Activated CD4-positive, alpha-beta T cell treated with anti-CD3 and anti-CD28 coated beads for 1 hour (primary cell): ENCODE results near the gene RPS8.
"Not testable (repeated sequence)": the region's sequence is repeated elsewhere in the genome, so short reads cannot be mapped to it uniquely, and the experiment has no call there.

Experiments used
- DNase-seq: peaks from one replicate; pipeline ENCODE4 v3.0.0-alpha.2; 2020

RPS8 gene

DNA sequence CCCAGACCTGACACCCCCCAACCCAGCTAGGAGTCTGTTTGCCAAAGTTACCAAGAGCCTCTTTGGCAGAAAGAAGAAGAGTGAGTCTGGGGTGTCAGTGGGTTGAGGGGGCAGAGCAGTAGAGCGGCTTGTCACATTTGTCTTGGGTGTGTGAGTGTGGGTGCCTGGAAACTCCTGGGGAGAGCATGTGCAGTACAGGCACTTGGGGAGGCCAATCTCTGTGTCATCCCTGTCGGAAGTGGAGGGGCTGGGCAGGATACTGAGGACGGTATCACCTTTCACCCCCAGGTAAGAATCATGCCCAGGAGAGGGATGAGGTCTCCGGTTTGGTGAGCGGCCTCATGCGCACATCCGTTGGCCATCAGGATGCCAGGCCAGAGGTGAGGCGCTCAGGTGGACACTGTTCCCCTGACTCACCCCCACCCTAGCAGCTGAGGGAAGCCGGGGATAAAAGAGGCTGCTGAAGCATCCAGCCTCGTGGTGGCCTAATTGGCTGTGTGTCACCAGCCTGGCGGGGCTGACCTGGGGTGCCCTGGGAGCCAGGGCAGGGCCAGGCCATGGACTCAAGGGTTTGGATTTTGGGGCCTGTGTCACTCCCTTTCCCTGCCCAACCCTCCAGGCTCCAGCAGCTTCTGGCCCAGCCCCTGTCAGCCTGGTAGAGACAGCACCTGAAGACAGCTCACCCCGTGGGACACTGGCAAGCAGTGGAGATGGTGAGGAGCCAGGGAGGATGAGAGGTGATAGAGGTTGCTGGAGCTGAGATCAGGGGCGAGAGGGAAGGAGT lies 28.2 kb downstream of the RPS8 start:
- DNase-seq, result no peak

DNA sequence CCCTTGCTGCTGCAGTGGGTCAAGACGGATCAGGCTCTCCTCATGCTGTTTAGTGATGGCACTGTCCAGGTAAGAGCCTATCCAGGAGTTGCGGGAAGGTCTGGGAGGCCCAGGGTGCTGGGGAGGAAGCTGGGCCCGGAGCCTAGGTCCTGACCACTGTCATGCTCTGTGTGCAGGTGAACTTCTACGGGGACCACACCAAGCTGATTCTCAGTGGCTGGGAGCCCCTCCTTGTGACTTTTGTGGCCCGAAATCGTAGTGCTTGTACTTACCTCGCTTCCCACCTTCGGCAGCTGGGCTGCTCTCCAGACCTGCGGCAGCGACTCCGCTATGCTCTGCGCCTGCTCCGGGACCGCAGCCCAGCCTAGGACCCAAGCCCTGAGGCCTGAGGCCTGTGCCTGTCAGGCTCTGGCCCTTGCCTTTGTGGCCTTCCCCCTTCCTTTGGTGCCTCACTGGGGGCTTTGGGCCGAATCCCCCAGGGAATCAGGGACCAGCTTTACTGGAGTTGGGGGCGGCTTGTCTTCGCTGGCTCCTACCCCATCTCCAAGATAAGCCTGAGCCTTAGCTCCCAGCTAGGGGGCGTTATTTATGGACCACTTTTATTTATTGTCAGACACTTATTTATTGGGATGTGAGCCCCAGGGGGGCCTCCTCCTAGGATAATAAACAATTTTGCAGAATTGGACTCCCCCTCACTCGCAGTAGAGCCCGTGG lies 30.1 kb downstream of the RPS8 start:
- no peak for DNase-seq

DNA sequence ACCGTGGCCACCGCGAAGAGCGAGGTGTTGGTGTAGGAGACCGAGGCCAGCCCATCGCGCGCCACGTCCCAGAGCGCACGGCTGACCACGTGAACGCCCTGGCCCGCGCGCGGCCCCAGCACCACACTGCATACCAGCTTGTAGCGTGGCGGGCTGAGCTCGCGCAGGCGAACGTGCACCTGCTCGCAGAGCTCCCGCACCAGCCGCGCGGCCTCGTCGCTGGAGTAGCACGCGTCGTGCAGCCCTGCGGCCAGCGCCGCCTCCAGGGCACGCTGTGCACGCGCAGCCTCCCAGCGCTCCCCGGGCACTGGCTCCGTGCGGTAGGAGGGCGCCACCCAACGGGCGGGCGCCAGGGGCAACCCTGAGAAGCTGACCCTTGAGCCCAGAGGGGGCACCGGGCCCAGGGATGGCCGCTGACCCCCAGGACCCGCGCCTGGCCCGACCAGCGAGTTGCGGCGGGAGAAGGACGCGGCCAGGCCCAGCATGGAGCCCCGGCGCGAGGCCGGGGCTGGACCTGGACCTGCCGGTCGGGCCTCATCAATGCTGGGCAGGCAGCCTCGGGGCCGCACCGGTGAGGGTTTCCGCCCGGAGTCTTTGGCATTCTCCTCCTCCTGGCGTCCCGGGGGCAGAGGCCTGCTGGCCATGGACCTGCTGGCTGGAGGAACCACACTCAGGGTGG lies 30.8 kb downstream of the RPS8 start:
- DNase-seq, result no peak

DNA sequence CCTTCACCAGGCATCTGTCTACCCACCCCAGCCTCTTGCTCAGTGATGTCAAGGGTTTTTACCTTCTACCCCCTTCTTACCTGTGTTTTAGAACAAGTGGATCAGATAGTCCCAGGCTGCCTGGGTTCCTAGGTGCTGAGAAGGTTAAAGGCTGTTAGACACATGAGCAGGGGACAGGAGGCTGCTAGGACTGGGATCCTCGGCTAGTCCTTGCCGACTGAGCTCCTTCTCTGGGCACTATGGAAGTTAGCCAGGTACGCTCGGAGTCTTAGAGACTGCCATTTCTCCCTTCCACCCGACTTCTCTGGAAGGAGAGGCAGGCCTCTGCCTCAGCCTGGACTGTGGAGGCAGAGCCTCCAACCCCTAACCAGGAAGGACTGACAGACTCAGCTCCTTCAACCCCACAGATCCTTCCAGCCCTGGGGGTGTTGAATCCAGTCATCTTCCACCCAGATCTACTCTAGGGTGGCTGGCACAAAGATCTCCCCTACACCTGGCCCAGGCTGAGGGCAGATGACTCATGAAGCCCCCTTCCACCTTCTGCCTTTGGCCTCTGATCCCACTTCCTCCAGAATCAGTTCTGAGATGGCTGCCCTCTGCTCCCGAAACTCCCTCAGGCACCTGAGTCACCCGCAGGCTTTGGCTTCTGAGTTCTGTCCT lies 31.5 kb downstream of the RPS8 start, which contains the start of gene DYNLT4:
TSS of gene DYNLT4 (minus strand) at position 648 of the 660 bp plus-strand sequence. CDS start 683 bp downstream, outside the sequence.
- DNase-seq, result no peak

DNA sequence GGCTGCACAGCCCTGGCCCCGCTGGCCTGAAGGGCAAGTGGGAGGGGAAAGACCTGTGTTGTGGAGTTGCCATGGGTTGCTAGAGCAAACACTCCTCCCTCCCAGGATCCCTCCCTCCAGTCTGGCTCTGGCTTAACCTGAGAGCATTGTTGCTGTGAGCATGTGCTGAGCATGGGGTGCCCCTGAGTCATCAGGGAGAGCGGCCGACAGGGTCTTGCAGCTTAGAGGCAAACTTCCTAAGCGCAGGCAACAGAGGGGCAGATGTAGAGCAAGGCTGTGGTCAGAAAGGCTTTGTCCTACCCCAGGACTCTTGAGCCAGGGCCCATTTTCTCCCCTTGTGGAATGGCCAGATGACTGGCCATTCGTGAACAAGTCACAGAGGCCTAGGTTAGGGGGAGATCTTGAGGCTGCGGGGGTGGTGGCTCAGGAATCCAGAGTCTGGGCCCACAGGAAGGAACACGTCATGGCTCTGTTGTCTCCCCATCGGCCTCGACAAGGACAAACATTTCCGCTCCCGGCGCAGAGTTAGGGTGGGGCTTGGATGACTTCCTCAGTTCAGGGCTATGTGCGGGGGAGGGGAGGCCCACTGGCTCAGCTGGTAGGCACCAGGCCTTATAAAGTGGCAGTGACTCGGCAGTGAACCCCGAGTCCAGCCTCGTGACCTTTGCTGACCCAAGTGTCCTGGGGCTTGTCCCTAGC lies 32.2 kb downstream of the RPS8 start:
- DNase-seq, result peak; percentile 83

DNA sequence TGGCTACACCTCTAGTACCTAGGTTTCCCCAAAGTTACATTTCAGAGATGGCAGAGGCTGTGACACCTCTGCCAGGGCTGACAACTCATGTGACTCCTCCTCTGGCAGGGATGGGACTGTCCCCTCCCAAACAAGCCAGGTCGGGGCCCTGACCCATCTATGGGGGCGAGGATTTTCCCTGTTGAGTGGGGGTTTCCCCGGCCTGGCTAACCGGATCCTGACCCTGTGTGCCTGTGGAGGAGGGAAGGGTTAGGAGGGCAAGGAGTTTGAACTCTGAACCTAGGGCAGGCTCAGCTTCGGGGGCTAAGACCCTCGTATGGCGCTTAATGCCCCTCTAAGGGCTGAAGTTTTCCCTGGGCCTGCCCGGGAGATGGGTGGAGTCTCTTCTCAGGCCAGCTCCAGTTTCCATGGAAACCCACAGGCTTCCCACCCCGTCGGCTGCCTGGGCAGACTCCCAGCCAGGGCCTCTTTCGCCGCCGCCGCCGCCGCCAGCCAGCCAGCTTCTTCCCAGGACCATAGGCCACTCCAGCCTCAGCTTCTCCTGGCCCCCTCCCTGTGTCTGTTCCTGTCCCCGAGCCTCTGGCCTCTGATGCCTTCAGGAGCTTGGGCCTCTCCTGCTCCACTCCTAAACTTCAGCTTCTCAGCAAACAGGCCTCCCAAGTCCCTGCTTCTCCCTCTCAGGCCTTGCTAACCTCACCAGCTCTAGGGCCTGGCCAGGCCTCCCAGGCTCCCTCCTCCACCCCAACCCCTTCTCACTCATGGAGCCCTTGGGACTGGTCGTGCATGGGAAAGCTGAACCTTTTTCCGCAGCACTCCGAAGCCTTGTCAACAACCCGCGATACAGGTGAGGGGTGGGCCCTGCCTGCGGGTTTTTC lies 33.0 kb downstream of the RPS8 start, which contains the start of gene BTBD19:
TSS of gene BTBD19 (plus strand) at position 461 of the 875 bp plus-strand sequence. CDS start at position 759, 298 bp downstream.
- no peak for DNase-seq

DNA sequence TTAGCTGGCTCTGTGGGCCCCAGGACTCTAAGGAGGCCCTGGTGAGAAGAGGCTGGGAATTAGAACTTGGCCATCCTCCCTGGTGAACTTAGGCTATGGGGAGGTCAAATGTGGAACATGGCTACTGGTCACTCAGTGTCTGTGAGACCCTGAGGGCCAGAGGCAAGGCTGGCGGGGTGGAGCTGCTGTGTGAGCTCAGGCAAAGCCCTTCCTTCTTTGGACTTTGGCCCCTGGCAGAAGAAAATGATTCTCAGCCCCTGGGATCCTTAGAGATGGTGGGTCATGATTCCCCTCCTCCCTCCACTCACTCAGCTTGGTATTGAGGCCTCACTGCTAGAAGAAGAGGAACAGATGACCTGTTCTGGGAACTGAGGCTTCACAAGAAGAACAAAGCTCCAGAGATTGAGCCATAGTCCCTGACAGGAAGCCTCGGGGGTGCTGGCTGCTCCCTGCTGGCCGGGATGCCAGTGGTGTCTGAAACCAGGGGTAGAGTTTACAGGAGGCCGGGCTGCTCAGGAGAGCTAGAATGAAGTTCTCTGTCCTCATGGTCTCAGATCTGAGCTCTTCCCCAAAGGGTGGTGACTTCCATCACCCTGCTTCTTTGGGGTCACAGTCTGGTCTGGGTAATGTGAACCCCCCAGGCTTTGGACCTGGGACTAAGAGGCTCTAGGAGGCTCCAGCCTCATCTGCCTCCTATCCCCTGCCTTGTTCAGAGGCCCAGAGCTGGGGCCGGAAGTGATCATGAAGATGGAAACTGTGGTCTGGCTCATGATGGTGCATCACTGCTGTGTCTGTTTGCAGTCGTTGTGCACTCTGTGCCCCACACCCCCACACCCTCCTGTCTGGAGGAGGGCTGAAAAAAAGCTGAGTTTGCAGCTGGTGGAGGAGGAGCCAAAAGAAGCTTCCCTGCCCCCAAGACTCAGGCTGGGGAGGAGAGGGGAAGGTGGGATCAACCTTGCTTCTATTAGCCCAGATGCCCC lies 33.9 kb downstream of the RPS8 start:
- peak; percentile 84 for DNase-seq

DNA sequence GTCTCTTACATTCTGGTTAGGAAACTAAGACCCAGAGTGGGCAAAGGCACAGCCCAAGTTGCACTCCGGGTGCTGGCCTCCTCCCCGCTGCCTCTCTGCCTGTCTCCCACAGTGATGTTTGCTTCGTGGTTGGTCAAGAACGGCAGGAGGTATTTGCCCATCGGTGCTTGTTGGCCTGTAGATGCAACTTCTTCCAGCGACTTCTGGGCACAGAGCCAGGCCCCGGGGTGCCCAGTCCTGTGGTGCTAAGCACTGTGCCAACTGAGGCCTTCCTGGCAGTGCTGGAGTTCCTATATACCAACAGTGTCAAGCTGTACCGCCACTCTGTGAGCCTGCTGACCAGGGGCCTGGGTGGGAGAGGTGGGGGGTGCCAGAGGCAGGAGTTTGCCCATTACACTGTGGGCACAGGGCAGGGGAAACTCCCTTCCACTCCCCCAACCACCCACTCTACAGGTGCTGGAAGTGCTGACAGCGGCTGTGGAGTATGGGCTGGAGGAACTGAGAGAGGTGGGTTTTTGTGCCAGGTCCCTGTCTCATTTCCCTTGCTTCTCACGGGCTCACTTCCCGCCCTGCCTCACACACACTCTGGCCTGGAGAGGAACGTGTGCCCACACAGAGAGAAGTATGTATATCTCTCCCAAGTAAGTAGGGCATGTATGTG lies 34.9 kb downstream of the RPS8 start:
- no peak for DNase-seq

DNA sequence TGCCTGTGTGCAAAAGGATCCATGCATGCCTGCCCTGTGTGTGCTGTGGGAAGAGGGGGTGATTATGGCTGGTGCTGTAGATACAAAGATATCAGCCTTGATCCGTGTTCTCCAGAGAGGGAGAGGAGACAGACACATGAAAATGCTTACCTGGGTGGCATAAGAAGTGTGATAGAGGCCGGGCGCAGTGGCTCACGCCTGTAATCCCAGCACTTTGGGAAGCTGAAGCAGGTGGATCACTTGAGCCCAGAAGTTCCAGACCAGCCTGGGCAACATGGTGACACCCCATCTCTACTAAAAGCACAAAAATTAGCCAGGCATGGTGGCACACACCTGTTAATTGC lies 35.4 kb downstream of the RPS8 start:
- DNase-seq, result not testable (repeated sequence)

DNA sequence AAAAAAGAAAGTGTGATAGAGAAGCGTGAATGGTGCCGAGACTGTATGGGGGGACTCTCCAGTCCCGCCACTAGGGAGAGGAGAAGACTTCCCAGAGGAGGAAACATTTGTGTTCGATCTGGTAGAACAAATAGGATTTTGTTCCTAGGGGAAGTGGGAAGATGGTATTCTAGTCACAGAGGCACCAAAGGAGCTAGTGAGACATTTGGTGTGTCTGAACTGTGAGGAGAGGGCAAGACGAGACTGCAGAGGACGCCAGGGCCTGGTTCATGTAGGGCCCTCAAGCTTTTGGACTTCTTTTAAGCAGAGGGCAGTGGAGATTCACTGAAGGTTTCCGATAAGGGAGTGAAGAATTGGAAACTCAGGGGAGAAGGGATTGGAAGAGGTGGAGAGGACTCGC lies 35.9 kb downstream of the RPS8 start:
- DNase-seq, result no peak

DNA sequence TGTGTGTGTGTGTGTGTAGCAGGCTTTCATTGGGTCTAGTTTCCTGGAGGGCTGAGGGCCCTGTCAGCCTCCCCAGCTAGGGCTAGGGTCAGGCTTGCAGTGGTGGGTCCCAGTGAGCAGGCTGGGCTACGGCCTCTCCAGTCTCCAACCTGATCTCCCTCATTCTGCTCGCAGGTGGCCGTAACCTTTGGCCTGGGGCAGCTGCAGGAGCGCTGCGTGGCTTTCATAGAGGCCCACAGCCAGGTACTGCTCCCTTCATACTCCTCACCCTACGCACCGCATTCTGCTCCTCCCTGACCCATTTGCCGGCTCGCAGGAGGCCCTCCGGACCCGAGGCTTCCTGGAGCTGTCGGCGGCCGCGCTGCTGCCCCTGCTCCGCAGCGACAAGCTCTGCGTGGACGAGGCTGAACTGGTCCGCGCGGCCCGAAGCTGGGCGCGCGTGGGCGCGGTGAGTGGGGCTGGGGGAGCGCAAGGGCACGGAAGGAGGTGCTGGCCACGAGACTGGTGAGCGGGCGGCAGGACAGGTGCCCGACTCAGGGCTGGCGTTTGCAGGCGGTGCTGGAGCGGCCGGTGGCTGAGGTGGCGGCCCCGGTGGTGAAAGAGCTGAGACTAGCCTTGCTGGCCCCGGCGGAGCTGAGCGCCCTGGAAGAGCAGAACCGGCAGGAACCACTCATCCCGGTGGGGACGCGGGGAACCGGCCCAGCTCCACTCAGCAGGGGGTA lies 37.6 kb downstream of the RPS8 start:
- DNase-seq, result no peak

DNA sequence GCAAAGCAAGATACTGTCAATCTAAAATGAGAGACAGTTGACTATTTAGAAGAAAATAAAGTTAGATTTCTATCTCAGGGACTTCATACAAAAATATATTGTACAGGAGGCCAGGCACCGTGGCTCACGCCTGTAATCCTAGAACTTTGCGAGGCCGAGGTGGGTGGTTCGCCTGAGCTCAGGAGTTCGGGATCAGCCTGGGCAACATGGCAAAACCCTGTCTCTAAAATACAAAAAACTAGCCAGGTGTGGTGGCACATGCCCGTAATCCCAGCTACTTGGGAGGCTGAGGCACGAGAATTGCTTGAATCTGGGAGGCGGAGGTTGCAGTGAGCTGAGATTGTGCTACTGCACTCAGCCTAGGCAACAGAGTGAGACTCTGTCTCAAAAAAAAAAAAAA lies 40.6 kb downstream of the RPS8 start:
- not testable (repeated sequence) for DNase-seq

DNA sequence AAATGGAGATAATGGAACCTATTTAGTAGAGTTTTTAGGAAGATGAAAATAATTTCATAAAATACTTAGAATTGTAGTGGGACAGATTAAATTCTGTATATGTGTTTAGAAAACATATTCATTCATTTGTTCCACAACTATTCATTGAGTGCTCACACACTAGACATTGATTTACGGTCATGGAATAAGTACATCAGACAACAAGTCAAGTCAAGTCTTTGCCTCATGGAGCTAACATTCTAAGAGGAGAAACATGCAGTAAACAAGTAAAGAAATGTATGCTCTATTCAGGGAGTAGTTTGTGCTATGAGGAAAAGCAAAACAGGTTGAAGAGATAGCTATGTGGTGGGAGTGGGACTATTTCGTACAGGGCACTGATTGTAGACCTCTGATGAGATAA lies 42.0 kb downstream of the RPS8 start:
- DNase-seq, result no peak

DNA sequence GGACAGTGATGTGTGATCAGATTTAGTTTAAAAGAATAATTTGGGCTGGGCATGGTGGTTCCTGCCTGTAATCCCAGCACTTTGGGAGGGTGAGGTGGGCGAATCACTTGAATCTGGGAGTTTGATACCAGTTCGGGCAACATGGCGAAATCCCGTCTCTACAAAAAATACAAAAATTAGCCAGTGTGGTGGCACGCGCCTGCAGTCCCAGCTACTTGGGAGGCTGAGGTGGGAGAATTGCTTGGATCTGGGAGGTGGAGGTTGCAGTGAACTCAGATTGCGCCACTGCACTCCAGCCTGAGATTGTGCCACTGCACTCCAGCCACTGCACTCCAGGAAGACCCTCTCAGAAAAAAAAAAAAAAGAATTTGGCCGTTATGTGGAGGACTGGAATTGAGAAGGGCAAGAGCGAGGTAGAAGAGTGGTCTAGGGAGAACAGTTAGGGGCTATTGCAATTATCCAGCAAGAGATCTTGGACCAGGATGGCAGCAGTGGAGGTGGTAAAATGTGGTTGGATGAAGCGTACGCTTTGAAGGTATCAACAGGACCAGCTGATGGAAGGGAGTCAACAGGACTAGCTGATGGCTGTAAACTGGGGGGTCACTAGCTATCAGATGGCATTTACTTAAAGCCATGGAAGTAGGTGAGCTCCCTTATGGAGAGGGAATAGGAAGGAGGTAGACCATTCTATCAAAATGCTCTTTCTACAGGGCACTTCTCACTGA lies 42.6 kb downstream of the RPS8 start:
- DNase-seq, result no peak

DNA sequence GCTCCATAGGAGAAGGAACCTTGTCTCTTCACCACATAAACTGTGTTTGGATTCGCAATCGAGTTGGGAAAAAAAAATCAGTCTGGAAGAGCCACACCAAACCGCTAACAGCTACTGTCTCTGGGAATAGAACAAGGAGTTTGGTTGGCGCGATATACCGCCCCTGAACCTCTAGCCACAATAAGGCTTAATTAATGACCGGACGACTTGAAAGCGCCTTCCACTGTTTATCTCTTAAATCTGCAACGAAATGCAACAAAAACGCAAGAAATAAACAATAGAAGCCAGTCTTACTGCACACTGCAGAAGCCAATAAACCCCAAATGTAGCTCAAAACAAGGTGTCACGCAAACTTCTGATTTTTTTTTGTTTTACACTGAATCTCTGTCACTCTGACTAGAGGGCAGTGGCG lies 43.9 kb downstream of the RPS8 start:
- DNase-seq, result no peak

DNA sequence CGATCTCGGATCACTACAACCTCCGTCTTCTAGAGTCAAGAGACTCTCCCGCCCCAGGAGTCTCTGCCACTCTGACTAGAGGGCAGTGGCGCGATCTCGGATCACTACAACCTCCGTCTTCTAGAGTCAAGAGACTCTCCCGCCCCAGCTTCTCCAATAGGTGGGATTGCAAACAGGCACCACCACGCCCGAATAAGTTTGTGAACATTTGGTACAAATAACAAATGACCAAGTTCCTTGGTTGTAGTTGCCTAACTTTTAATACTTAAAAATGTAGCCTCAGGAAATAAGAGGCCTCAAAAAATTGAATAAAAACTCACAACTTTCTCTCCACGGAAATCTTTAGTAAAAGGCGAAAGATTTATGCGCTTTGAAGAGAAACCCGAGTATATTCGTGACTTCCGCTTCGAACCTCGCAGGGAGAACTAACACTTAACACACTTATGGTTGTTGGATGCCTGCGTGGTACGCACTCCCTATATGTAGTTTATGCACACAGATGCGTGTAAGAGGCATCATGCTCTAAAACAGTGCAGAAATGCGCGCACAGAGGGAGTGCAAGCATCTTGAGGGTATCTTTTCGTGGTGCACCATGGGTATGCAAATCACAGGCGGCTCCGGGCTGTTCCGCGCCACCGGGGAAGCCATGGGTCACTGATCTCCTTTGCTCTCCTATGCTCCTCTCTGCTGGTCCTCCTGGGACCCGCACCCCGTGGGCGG lies 44.4 kb downstream of the RPS8 start:
- DNase-seq, result peak; percentile 75
